Liver (tissue), 9 donors: ENCODE data around the gene ABRACL. TPM values are rescaled to one million over a fixed set of nuclear protein-coding genes. Genes with fewer than 3 reads are reported as not detected.

Experiments used
- DNase-seq: peaks from one replicate; pipeline ENCODE4 v3.0.0-alpha.2; 2017; ENCODE audit warnings: low spot score
- H3K27ac ChIP-seq, 2 donors: one replicate each; pipeline ENCODE4 v1.7.0; 2013; ENCODE audit warnings: inconsistent platforms in 2 of 2, low read length in 2 of 2, control low read depth in 1 of 2, low read depth in 1 of 2, mild to moderate bottlenecking in 1 of 2
- H3K27me3 ChIP-seq, 4 donors: one replicate each; pipeline versions ENCODE4 v1.6.1 to v1.7.0; 2013; ENCODE audit warnings: low read length in 3 of 4, inconsistent platforms in 1 of 4, mild to moderate bottlenecking in 1 of 4, moderate library complexity in 1 of 4; ENCODE audit not compliant: control insufficient read depth in 4 of 4, insufficient read depth in 4 of 4
- H3K36me3 ChIP-seq, 4 donors: one replicate each; pipeline versions ENCODE4 v1.6.1 to v1.7.0; 2013; ENCODE audit warnings: low read length in 3 of 4, mild to moderate bottlenecking in 3 of 4, low read depth in 1 of 4, moderate library complexity in 1 of 4; ENCODE audit not compliant: control insufficient read depth in 4 of 4, insufficient read depth in 3 of 4
- H3K4me1 ChIP-seq, 4 donors: one replicate each; pipeline versions ENCODE4 v1.6.1 to v1.7.0; 2013; ENCODE audit warnings: low read length in 3 of 4, mild to moderate bottlenecking in 3 of 4, moderate library complexity in 1 of 4; ENCODE audit not compliant: control insufficient read depth in 4 of 4, insufficient read depth in 4 of 4
- H3K4me3 ChIP-seq, 3 donors: one replicate each; pipeline versions ENCODE4 v1.6.1 to v1.7.0; 2013; ENCODE audit warnings: low read length in 3 of 3, control low read depth in 1 of 3, low read depth in 1 of 3, mild to moderate bottlenecking in 1 of 3
- H3K9ac ChIP-seq, 2 donors: one replicate each; pipeline ENCODE4 v1.7.0; 2013; ENCODE audit warnings: low read length in 2 of 2, mild to moderate bottlenecking in 2 of 2, moderate library complexity in 2 of 2, control low read depth in 1 of 2, low read depth in 1 of 2
- H3K9me3 ChIP-seq, 4 donors: one replicate each; pipeline versions ENCODE4 v1.6.1 to v1.7.0; 2013; ENCODE audit warnings: low read length in 3 of 4; ENCODE audit not compliant: control insufficient read depth in 4 of 4
- EGR1 ChIP-seq, 2 donors: IDR thresholded peaks; 2 replicates each; pipeline ENCODE4 v1.6.1; 2016 to 2018; ENCODE audit warnings: antibody characterized with exemption in 2 of 2, low read depth in 2 of 2
- FOXA1 ChIP-seq: IDR thresholded peaks from 2 replicates; pipeline ENCODE4 v1.6.1; 2016; ENCODE audit warnings: antibody characterized with exemption
- FOXA2 ChIP-seq: IDR thresholded peaks from 2 replicates; pipeline ENCODE4 v1.6.1; 2016; ENCODE audit warnings: antibody characterized with exemption
- HNF4A ChIP-seq, 2 donors: conservative IDR thresholded peaks; 2 replicates each; pipeline ENCODE4 v1.6.1; 2016; ENCODE audit warnings: antibody characterized with exemption in 2 of 2, mild to moderate bottlenecking in 2 of 2
- MAX ChIP-seq: IDR thresholded peaks from 2 replicates; pipeline ENCODE4 v1.6.1; 2016; ENCODE audit warnings: antibody characterized with exemption
- NR2F2 ChIP-seq: IDR thresholded peaks from 2 replicates; pipeline ENCODE4 v1.6.1; 2016; ENCODE audit warnings: antibody characterized with exemption
- REST ChIP-seq: IDR thresholded peaks from 2 replicates; pipeline ENCODE4 v1.6.1; 2016; ENCODE audit warnings: antibody characterized with exemption, mild to moderate bottlenecking
- RXRA ChIP-seq, 2 donors: IDR thresholded peaks; 2 replicates each; pipeline ENCODE4 v1.6.1; 2017 to 2018; ENCODE audit warnings: antibody characterized with exemption in 2 of 2, mild to moderate bottlenecking in 1 of 2
- SP1 ChIP-seq: IDR thresholded peaks from 2 replicates; pipeline ENCODE4 v1.6.1; 2018; ENCODE audit warnings: antibody characterized with exemption, mild to moderate bottlenecking
- ZBTB33 ChIP-seq: IDR thresholded peaks from 2 replicates; pipeline ENCODE4 v1.6.1; 2016; ENCODE audit warnings: antibody characterized with exemption
- WGBS: extraction: QIAGEN DNeasy Blood & Tissue Kit; methylation state at CpG from one replicate; pipeline ENCODE4 v1.1.7; 2013; 5-methylcytosine and 5-hydroxymethylcytosine counted together
- polyA plus RNA-seq, 2 donors: library from polyadenylated mRNA; stranded (reverse) in 1 of 2; unstranded in 1 of 2; fragments of 200-250 nt in 1 of 2; fragments of >200 nt in 1 of 2; fragmentation: Nextera tagmentation in 1 of 2; extraction: Ambion mirVana in 1 of 2; gene quantifications; one replicate each; pipeline versions ENCODE4 v1.2.1 to v1.2.3, GENCODE V29; 2013 to 2015
- total RNA-seq, 2 donors: library from RNA; depleted of rRNA; stranded (reverse); fragments of >200 nt; gene quantifications; one replicate each; pipeline ENCODE4 v1.2.3, GENCODE V29; 2014
- donor health status: healthy.
- donor health status: healthy.
- donor health status: healthy.
- donor health status: healthy.
- donor health status: healthy.

The ABRACL gene
- total RNA-seq (10 to 100 TPM; 14.2 to 18.6 TPM), polyA plus RNA-seq (10 to 100 TPM; 35.0 to 66.3 TPM)

- Histone ChIP-seq H3K4me1 (peaks cover 2 to 23% (median 14%) of the 10 kb centered on the region in 4 donors), H3K4me3 (peak within 1 kb of the TSS; percentile 81 to 96 (median 83)), H3K27me3 (no peaks in the 10 kb centered on the region), H3K9me3 (no peaks in the 10 kb centered on the region), H3K27ac (peak within 1 kb of the TSS; percentile 80 to 94), H3K9ac (peak within 1 kb of the TSS; percentile 87 to 95), H3K36me3 (no peaks in the 10 kb centered on the region)
- WGBS = under 1% methylated on average over 77 of the region's 77 CpGs
- DNase-seq = peak; percentile 44
- TF ChIP-seq HNF4A (conservative IDR thresholded peaks at IDR 0.05) (peak in 1 of 2 donors; percentile 3), REST (peak; percentile 43), ZBTB33 (no peak), EGR1 (IDR thresholded peaks at IDR 0.05; ENCODE audit: low read depth in 2 of 2) (peak; percentile 68 to 69), RXRA (IDR thresholded peaks at IDR 0.05) (no peak)
Observed at GRCh38 chr6:139028658-139029469, at the start of gene ABRACL. TSS of gene ABRACL (plus strand) at chr6:139028745. CDS start at chr6:139034161, 5,416 bp downstream.

GRCh38 chr6:138979365-138979764 is 49.2 kb upstream of the ABRACL start:
- WGBS = 92% methylated on average over 2 of the region's 2 CpGs
- Histone ChIP-seq H3K4me3 (no peak overlapping the region), H3K27ac (no peak overlapping the region), H3K4me1 (peaks cover 0 to 7% (median 6%) of the 10 kb centered on the region in 4 donors), H3K27me3 (no peaks in the 10 kb centered on the region), H3K36me3 (no peaks in the 10 kb centered on the region), H3K9me3 (no peaks in the 10 kb centered on the region), H3K9ac (no peak overlapping the region)
- no peak for DNase-seq
- TF ChIP-seq NR2F2 (no peak), MAX (no peak), REST (no peak), SP1 (no peak), FOXA1 (no peak), FOXA2 (no peak)
